SK-N-MC (cell line): ENCODE data around the gene CHD2.

Experiments
- EZH2 ChIP-seq: fragments of 200-600 bp; sonication (generic); IDR thresholded peaks from one replicate; pipeline ENCODE4 v1.6.1; 2017; ENCODE audit warnings: antibody characterized with exemption
- POLR2AphosphoS5 ChIP-seq: IDR thresholded peaks from 2 replicates; pipeline ENCODE4 v1.6.1; 2012; ENCODE audit warnings: mild to moderate bottlenecking, low read depth, low read length, borderline replicate concordance

- TF ChIP-seq EZH2 = no peak
- no peak for TF ChIP-seq POLR2AphosphoS5
Observed at GRCh38 chr15:92949604-92950249, 49.6 kb downstream of the CHD2 start.
